GM23338 (cell line): ENCODE data around the gene GRIN3A. TPM values are rescaled to one million over a fixed set of nuclear protein-coding genes. Genes with fewer than 3 reads are reported as not detected.
A peak's percentile ranks its signal among the peaks of the same experiment; 100 is the strongest.

ENCODE experiments used
- ATAC-seq: fragments of 200-7000 bp; cut with Tn5 transposase; 3 replicates; pipeline ENCODE4 v1.9.1; 2020
- DNase-seq: peaks from one replicate; pipeline ENCODE4 v3.0.0-alpha.2; 2015; ENCODE audit warnings: low spot score
- H2AFZ ChIP-seq: fragments of 200-600 bp; sonication (generic); 2 replicates; pipeline ENCODE4 v1.8.0; 2016; ENCODE audit warnings: antibody characterized with exemption, mild to moderate bottlenecking, moderate library complexity
- H3F3A ChIP-seq: fragments of 200-600 bp; sonication (generic); replicated peaks from 2 replicates; pipeline ENCODE4 v1.8.0; 2017; ENCODE audit warnings: antibody characterized with exemption, mixed run types, low read depth
- H3K27ac ChIP-seq: fragments of 200-600 bp; sonication (generic); 2 replicates; pipeline ENCODE4 v1.6.1; 2016; ENCODE audit warnings: low read depth
- H3K27me3 ChIP-seq: fragments of 200-600 bp; sonication (generic); 2 replicates; pipeline ENCODE4 v1.8.0; 2016; ENCODE audit warnings: mild to moderate bottlenecking, mixed run types, moderate library complexity; ENCODE audit not compliant: insufficient read depth
- H3K36me3 ChIP-seq: fragments of 200-600 bp; sonication (generic); 2 replicates; pipeline ENCODE4 v1.8.0; 2016; ENCODE audit warnings: mild to moderate bottlenecking; ENCODE audit not compliant: insufficient read depth
- H3K4me1 ChIP-seq: fragments of 200-600 bp; sonication (generic); 2 replicates; pipeline ENCODE4 v1.8.0; 2016; ENCODE audit warnings: mild to moderate bottlenecking, moderate library complexity; ENCODE audit not compliant: insufficient read depth
- H3K4me2 ChIP-seq: fragments of 200-600 bp; sonication (generic); 2 replicates; pipeline ENCODE4 v1.7.1; 2017; ENCODE audit warnings: mixed run types
- H3K4me3 ChIP-seq: fragments of 200-600 bp; sonication (generic); 2 replicates; pipeline ENCODE4 v1.6.1; 2016; ENCODE audit warnings: mixed run types
- H3K79me2 ChIP-seq: fragments of 200-600 bp; sonication (generic); replicated peaks from 2 replicates; pipeline ENCODE4 v1.8.0; 2017; ENCODE audit warnings: mild to moderate bottlenecking; ENCODE audit not compliant: insufficient read depth
- H3K9me2 ChIP-seq: fragments of 200-600 bp; sonication (generic); 2 replicates; pipeline ENCODE4 v1.8.0; 2017; ENCODE audit not compliant: insufficient read depth
- H4K20me1 ChIP-seq: fragments of 200-600 bp; sonication (generic); replicated peaks from 2 replicates; pipeline ENCODE4 v1.8.0; 2017; ENCODE audit warnings: mild to moderate bottlenecking; ENCODE audit not compliant: insufficient read depth
- H3K27ac Mint-ChIP-seq: 2 replicates; pipeline ENCODE4 v1.8.0; 2020; ENCODE audit warnings: inconsistent platforms, mild to moderate bottlenecking, moderate library complexity, mixed read lengths
- H3K27me3 Mint-ChIP-seq: 3 replicates; pipeline ENCODE4 v1.8.0; 2022; ENCODE audit warnings: low read depth, mild to moderate bottlenecking, moderate library complexity, mixed read lengths, inconsistent platforms; ENCODE audit not compliant: insufficient read depth, poor library complexity
- H3K36me3 Mint-ChIP-seq: 3 replicates; pipeline ENCODE4 v1.8.0; 2021; ENCODE audit warnings: low read depth, mild to moderate bottlenecking, inconsistent platforms, moderate library complexity, mixed read lengths
- H3K4me1 Mint-ChIP-seq: 3 replicates; pipeline ENCODE4 v1.8.0; 2020; ENCODE audit warnings: mild to moderate bottlenecking, inconsistent platforms, mixed read lengths
- H3K4me3 Mint-ChIP-seq: 3 replicates; pipeline ENCODE4 v1.8.0; 2021; ENCODE audit warnings: moderate library complexity, mild to moderate bottlenecking, inconsistent platforms, mixed read lengths
- H3K9me3 Mint-ChIP-seq: 3 replicates; pipeline ENCODE4 v1.8.0; 2020; ENCODE audit warnings: moderate library complexity, mild to moderate bottlenecking, inconsistent platforms, mixed read lengths
- CREB1 ChIP-seq: fragments of 250-450 bp; sonication (Bioruptor Pico); IDR thresholded peaks from 2 replicates; pipeline ENCODE4 v1.5.0; 2020; ENCODE audit warnings: low read depth, mild to moderate bottlenecking, moderate library complexity
- CTCF ChIP-seq, 2 experiments: fragments of 200-600 bp in 1 of 2; sonication (generic) in 1 of 2; conservative IDR thresholded peaks; 2 replicates each; pipeline versions ENCODE4 v1.5.1 to v1.6.1; 2016 to 2017; ENCODE audit warnings: antibody characterized with exemption in 2 of 2, low read depth in 2 of 2, mild to moderate bottlenecking in 2 of 2, moderate library complexity in 1 of 2
- ETS1 ChIP-seq: IDR thresholded peaks from 2 replicates; pipeline ENCODE4 v1.6.1; 2016; ENCODE audit warnings: antibody characterized with exemption
- EZH2 ChIP-seq: fragments of 200-600 bp; sonication (generic); IDR thresholded peaks from one replicate; pipeline ENCODE4 v1.8.0; 2017; ENCODE audit warnings: antibody characterized with exemption, mild to moderate bottlenecking, low read depth; ENCODE audit not compliant: unreplicated experiment
- EZH2phosphoT487 ChIP-seq: fragments of 200-600 bp; sonication (generic); IDR thresholded peaks from one replicate; pipeline ENCODE4 v1.8.1; 2018; ENCODE audit warnings: antibody characterized with exemption; ENCODE audit not compliant: unreplicated experiment
- JUNB ChIP-seq: IDR thresholded peaks from one replicate; pipeline ENCODE4 v1.6.1; 2016; ENCODE audit warnings: antibody characterized with exemption; ENCODE audit not compliant: unreplicated experiment
- POLR2AphosphoS5 ChIP-seq: IDR thresholded peaks from 2 replicates; pipeline ENCODE4 v1.6.1; 2016; ENCODE audit warnings: antibody characterized with exemption, low read depth
- REST ChIP-seq: IDR thresholded peaks from one replicate; pipeline ENCODE4 v1.6.1; 2018; ENCODE audit warnings: antibody characterized with exemption; ENCODE audit not compliant: unreplicated experiment
- STAT1 ChIP-seq: IDR thresholded peaks from one replicate; pipeline ENCODE4 v1.6.1; 2016; ENCODE audit warnings: antibody characterized with exemption; ENCODE audit not compliant: unreplicated experiment
- ZNF331 ChIP-seq: fragments of 250-450 bp; sonication (Bioruptor Pico); IDR thresholded peaks from 2 replicates; pipeline ENCODE4 v1.5.0; 2020; ENCODE audit warnings: low read depth, mild to moderate bottlenecking, moderate library complexity
- polyA plus RNA-seq: library from polyadenylated mRNA; unstranded; fragments of >200 nt; fragmentation: Nextera tagmentation; extraction: Ambion mirVana; gene quantifications from 2 replicates; pipeline ENCODE4 v1.2.1, GENCODE V29; 2016
- total RNA-seq: library from RNA; depleted of rRNA; stranded (reverse); fragments of >200 nt; shearing (Covaris generic); gene quantifications from 2 replicates; pipeline ENCODE4 v1.2.3, GENCODE V29; 2014

Gene GRIN3A
- total and polyA plus RNA-seq, 2 experiments from 2014 or later: 0.03 to 0.05 TPM

GRCh38 chr9:101711330-101711941 lies 27.0 kb downstream of the GRIN3A start:
- H3K27me3 Mint-ChIP-seq: no peaks in the 10 kb centered on the region
- H3K4me1 ChIP-seq: no peaks in the 10 kb centered on the region
- no peaks in the 10 kb centered on the region for H3K9me2 ChIP-seq
- H3K79me2 ChIP-seq: no peaks in the 10 kb centered on the region
- no peak overlapping the region for H3K27ac Mint-ChIP-seq
- DNase-seq (peak; percentile 82), ATAC-seq (peak; percentile 86)
- H2AFZ ChIP-seq: no peak overlapping the region
- H3K36me3 ChIP-seq: no peaks in the 10 kb centered on the region
- H3K9me3 Mint-ChIP-seq: no peaks in the 10 kb centered on the region
- no peaks in the 10 kb centered on the region for H4K20me1 ChIP-seq
- H3K36me3 Mint-ChIP-seq: no peaks in the 10 kb centered on the region
- TF ChIP-seq CREB1: no peak
- TF ChIP-seq EZH2: no peak
- TF ChIP-seq POLR2AphosphoS5: no peak
- no peak for TF ChIP-seq EZH2phosphoT487
- peak; percentile 85 to 93 for TF ChIP-seq CTCF (conservative IDR thresholded peaks at IDR 0.05; ENCODE audit: low read depth in 2 of 2)
- TF ChIP-seq ZNF331 (CRISPR knock-in tag): no peak
- TF ChIP-seq JUNB: no peak
- no peak overlapping the region for H3K4me3 Mint-ChIP-seq
- H3K27me3 ChIP-seq: no peaks in the 10 kb centered on the region
- H3K27ac ChIP-seq: no peak overlapping the region
- H3K4me1 Mint-ChIP-seq: peaks cover 8% of the 10 kb centered on the region; the same call in 2 of the 3 replicates
- H3K4me2 ChIP-seq: no peak overlapping the region
- H3K4me3 ChIP-seq: no peak overlapping the region
- no peaks in the 10 kb centered on the region for H3F3A ChIP-seq

- Histone ChIP-seq H3K36me3 (no peaks in the 10 kb centered on the region), H3K27me3 (no peaks in the 10 kb centered on the region), H3K9me2 (no peaks in the 10 kb centered on the region), H3K27ac (no peak overlapping the region), H4K20me1 (no peaks in the 10 kb centered on the region), H3K4me1 (peaks cover 9% of the 10 kb centered on the region), H2AFZ (no peak overlapping the region), H3K4me2 (no peak overlapping the region), H3K79me2 (no peaks in the 10 kb centered on the region), H3F3A (no peaks in the 10 kb centered on the region), H3K4me3 (no peak overlapping the region)
- H3K27me3 Mint-ChIP-seq: no peaks in the 10 kb centered on the region
- peaks cover 15% of the 10 kb centered on the region; the same call in 2 of the 3 replicates for H3K4me1 Mint-ChIP-seq
- H3K9me3 Mint-ChIP-seq: no peaks in the 10 kb centered on the region
- no peaks in the 10 kb centered on the region for H3K36me3 Mint-ChIP-seq
- ATAC-seq: no peak
- DNase-seq: no peak
- no peak overlapping the region for H3K27ac Mint-ChIP-seq
- H3K4me3 Mint-ChIP-seq: no peak overlapping the region
- TF ChIP-seq CREB1 (no peak), EZH2phosphoT487 (no peak), CTCF (conservative IDR thresholded peaks at IDR 0.05; ENCODE audit: low read depth in 2 of 2) (no peak), EZH2 (no peak), STAT1 (no peak), ETS1 (no peak), JUNB (no peak), POLR2AphosphoS5 (no peak), ZNF331 (CRISPR knock-in tag) (no peak), REST (no peak)
Measured at GRCh38 chr9:101708855-101709254, 29.6 kb downstream of the GRIN3A start.
